HepG2 (cell line): ENCODE results near the gene XPNPEP1. TPM values are rescaled to one million over a fixed set of nuclear protein-coding genes. Genes with fewer than 3 reads are reported as not detected.
A peak's percentile ranks its signal among the peaks of the same experiment; 100 is the strongest.

ENCODE experiments used
- ASH2L ChIP-seq: fragments of 300-600, 200-600 bp; sonication (generic); IDR thresholded peaks from 2 replicates; pipeline ENCODE4 v1.7.0; 2017; ENCODE audit warnings: low read depth, mild to moderate bottlenecking, moderate library complexity, mixed read lengths, low read length; ENCODE audit not compliant: insufficient read length
- BRCA1 ChIP-seq: sonication (generic); formaldehyde crosslinking; IDR thresholded peaks from 2 replicates; pipeline ENCODE4 v1.4.0; 2020; ENCODE audit warnings: missing genetic modification reagents
- CHCHD3 ChIP-seq: sonication (generic); formaldehyde crosslinking; IDR thresholded peaks from 2 replicates; pipeline ENCODE4 v1.8.0; 2022; ENCODE audit warnings: mild to moderate bottlenecking, missing genetic modification reagents, moderate library complexity
- HNRNPUL1 ChIP-seq: fragments of 200-400 bp; formaldehyde crosslinking; IDR thresholded peaks from 2 replicates; pipeline ENCODE4 v1.6.1; 2017; ENCODE audit warnings: low read depth, mild to moderate bottlenecking, low read length, moderate library complexity
- KDM5A ChIP-seq: fragments of 200-600 bp; sonication (generic); IDR thresholded peaks from 2 replicates; pipeline ENCODE4 v1.7.0; 2018; ENCODE audit warnings: antibody characterized with exemption, mild to moderate bottlenecking, low read length, borderline replicate concordance
- MEIS2 ChIP-seq: sonication (generic); formaldehyde crosslinking; IDR thresholded peaks from 2 replicates; pipeline ENCODE4 v1.9.0; 2021; ENCODE audit warnings: mild to moderate bottlenecking, missing genetic modification reagents
- PHB2 ChIP-seq: fragments of 450-650 bp; IDR thresholded peaks from 2 replicates; pipeline ENCODE4 v1.6.1; 2018; ENCODE audit not compliant: partially characterized antibody
- RBM22 ChIP-seq: fragments of 200-400 bp; formaldehyde crosslinking; optimal IDR thresholded peaks from 2 replicates; pipeline ENCODE3; 2017; ENCODE audit warnings: mild to moderate bottlenecking, low read length, moderate library complexity
- SCMH1 ChIP-seq: sonication (generic); formaldehyde crosslinking; IDR thresholded peaks from 2 replicates; pipeline ENCODE4 v1.9.0; 2021; ENCODE audit warnings: missing genetic modification reagents, mild to moderate bottlenecking, borderline replicate concordance
- SOX6 ChIP-seq, 2 experiments: fragments of 450-650 bp in 1 of 2; sonication (generic) in 1 of 2; formaldehyde crosslinking in 1 of 2; IDR thresholded peaks; 2 replicates each; pipeline versions ENCODE4 v1.4.0 to v1.6.1; 2017 to 2020; ENCODE audit warnings: antibody characterized with exemption in 1 of 2, mild to moderate bottlenecking in 1 of 2, missing genetic modification reagents in 1 of 2
- TBP ChIP-seq: sonication (generic); formaldehyde crosslinking; IDR thresholded peaks from 2 replicates; pipeline ENCODE4 v1.5.0; 2020; ENCODE audit warnings: missing genetic modification reagents
- TCF7 ChIP-seq: sonication (generic); IDR thresholded peaks from 2 replicates; pipeline ENCODE4 v1.6.1; 2016; ENCODE audit warnings: antibody characterized with exemption, low read depth
- TMF1 ChIP-seq: sonication (generic); formaldehyde crosslinking; IDR thresholded peaks from 2 replicates; pipeline ENCODE4 v1.8.1; 2022; ENCODE audit warnings: low read depth, missing genetic modification reagents
- TOPORS ChIP-seq: sonication (generic); formaldehyde crosslinking; IDR thresholded peaks from 2 replicates; pipeline ENCODE4 v1.8.0; 2023; ENCODE audit warnings: mild to moderate bottlenecking, missing genetic modification reagents
- TP53 ChIP-seq: sonication (generic); formaldehyde crosslinking; conservative IDR thresholded peaks from 2 replicates; pipeline ENCODE4 v1.4.0; 2020; ENCODE audit warnings: missing genetic modification reagents
- ZNF20 ChIP-seq: sonication (generic); formaldehyde crosslinking; IDR thresholded peaks from 2 replicates; pipeline ENCODE4 v1.4.0; 2020; ENCODE audit warnings: mild to moderate bottlenecking, moderate library complexity, missing genetic modification reagents
- ZNF256 ChIP-seq: sonication (generic); formaldehyde crosslinking; conservative IDR thresholded peaks from 2 replicates; pipeline ENCODE4 v1.4.0; 2020; ENCODE audit warnings: missing genetic modification reagents
- ZNF460 ChIP-seq: sonication (generic); formaldehyde crosslinking; IDR thresholded peaks from 2 replicates; pipeline ENCODE4 v1.5.1; 2020; ENCODE audit warnings: missing genetic modification reagents, mild to moderate bottlenecking, borderline replicate concordance
- ZNF564 ChIP-seq: sonication (generic); formaldehyde crosslinking; IDR thresholded peaks from 2 replicates; pipeline ENCODE4 v1.8.1; 2023; ENCODE audit warnings: mild to moderate bottlenecking, missing genetic modification reagents
- ZNF678 ChIP-seq: sonication (generic); formaldehyde crosslinking; IDR thresholded peaks from 2 replicates; pipeline ENCODE4 v1.4.0; 2020; ENCODE audit warnings: mild to moderate bottlenecking, missing genetic modification reagents
- ZNF720 ChIP-seq: sonication (generic); formaldehyde crosslinking; IDR thresholded peaks from 2 replicates; pipeline ENCODE4 v1.4.0; 2020; ENCODE audit warnings: missing genetic modification reagents
- ZNF737 ChIP-seq: sonication (generic); formaldehyde crosslinking; IDR thresholded peaks from 2 replicates; pipeline ENCODE4 v1.5.0; 2020; ENCODE audit warnings: missing genetic modification reagents, mild to moderate bottlenecking, borderline replicate concordance
- ZNF746 ChIP-seq: sonication (generic); formaldehyde crosslinking; IDR thresholded peaks from 2 replicates; pipeline ENCODE4 v1.8.0; 2022; ENCODE audit warnings: mild to moderate bottlenecking, missing genetic modification reagents
- ZNF749 ChIP-seq: sonication (generic); formaldehyde crosslinking; IDR thresholded peaks from 2 replicates; pipeline ENCODE4 v1.8.0; 2022; ENCODE audit warnings: mild to moderate bottlenecking, missing genetic modification reagents, moderate library complexity, borderline replicate concordance
- ZNF878 ChIP-seq: sonication (generic); formaldehyde crosslinking; IDR thresholded peaks from 2 replicates; pipeline ENCODE4 v1.8.1; 2023; ENCODE audit warnings: mild to moderate bottlenecking, missing genetic modification reagents, moderate library complexity
- polyA plus RNA-seq, 8 experiments: library from polyadenylated mRNA; depleted of rRNA in 3 of 8; stranded (reverse) in 7 of 8; unstranded in 1 of 8; fragments of >200 nt; fragmentation: Illumina TruSeq in 4 of 8; extraction: Trizol in 4 of 8; gene quantifications; 2 replicates each; pipeline versions ENCODE4 v1.2.1 to v1.2.3, GENCODE V29; 2011 to 2016; ENCODE audit warnings: low read depth in 4 of 8, missing spikeins in 1 of 8, mixed read lengths in 1 of 8; ENCODE audit not compliant: insufficient read depth in 1 of 8
- total RNA-seq, 5 experiments: library from RNA; depleted of rRNA; stranded (reverse); fragments of >200 nt; fragmentation: Illumina TruSeq; extraction: Trizol; gene quantifications; 2 replicates each; pipeline ENCODE4 v1.2.3, GENCODE V29; 2016; ENCODE audit warnings: low read depth in 1 of 5
- TF ChIP-seq, protein P1 (sequence below): sonication (generic); formaldehyde crosslinking; IDR thresholded peaks from 2 replicates; pipeline ENCODE4 v1.5.1; 2020; ENCODE audit warnings: missing genetic modification reagents, mild to moderate bottlenecking, borderline replicate concordance
- TF ChIP-seq, protein P2 (sequence below): sonication (generic); formaldehyde crosslinking; IDR thresholded peaks from 2 replicates; pipeline ENCODE4 v1.8.0; 2022; ENCODE audit warnings: missing genetic modification reagents, mild to moderate bottlenecking, inconsistent platforms, borderline replicate concordance
- TF ChIP-seq, protein P3 (sequence below): sonication (generic); formaldehyde crosslinking; IDR thresholded peaks from 2 replicates; pipeline ENCODE4 v1.8.0; 2022; ENCODE audit warnings: mild to moderate bottlenecking, missing genetic modification reagents

Gene XPNPEP1
- total and polyA plus RNA-seq, 2 of the 13 experiments (the other 11 are each of a cell fraction or from before 2014, with no cell fraction given) = 30.3 to 55.5 TPM

DNA sequence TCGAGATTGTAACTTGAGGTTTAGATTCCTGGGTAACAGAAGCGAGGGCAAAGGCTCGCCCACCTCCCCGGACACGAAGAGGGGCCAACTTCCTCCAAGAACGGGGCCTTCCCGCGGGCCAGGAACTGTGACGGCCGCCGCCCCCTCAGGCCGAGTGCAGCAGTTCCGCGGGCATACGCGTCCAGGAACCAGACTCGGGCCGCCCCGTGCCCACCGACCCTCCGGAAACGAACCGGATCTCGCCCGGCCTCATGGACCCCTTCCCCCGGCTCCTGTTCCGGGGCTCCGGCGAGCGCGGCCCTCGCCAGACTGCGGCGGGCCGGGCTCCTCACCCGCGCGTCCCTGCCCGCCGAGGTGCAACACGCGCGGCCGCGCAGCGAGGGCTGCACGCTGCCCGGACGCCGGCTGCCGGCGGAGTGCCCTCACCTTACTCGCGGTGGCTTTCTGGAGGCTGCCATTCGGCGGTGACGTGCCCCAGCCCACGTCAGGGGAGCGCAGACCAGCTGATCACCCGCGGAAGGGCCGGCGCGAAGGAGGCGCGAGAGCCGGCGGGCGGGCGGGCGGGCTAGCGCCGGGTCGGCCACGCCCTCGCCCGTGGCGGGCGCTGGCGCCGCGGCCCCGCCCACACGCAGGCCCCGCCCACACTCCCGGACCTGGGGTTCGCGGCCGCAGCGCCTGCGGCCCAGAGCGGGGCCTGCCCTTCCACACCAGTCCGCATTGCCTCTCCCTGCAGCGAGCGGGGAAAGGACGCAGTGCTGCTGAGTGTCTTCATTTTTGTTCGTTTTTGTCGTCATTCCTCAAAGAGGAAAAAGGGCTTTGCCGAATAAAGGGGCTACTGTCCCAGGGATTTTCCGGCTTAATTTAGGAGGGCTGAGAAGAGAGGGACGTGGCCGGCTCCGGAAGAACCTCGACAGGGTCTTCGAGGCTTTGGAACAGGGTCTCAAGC, at the start of gene XPNPEP1 (continued):
- TF ChIP-seq, protein P1, sequence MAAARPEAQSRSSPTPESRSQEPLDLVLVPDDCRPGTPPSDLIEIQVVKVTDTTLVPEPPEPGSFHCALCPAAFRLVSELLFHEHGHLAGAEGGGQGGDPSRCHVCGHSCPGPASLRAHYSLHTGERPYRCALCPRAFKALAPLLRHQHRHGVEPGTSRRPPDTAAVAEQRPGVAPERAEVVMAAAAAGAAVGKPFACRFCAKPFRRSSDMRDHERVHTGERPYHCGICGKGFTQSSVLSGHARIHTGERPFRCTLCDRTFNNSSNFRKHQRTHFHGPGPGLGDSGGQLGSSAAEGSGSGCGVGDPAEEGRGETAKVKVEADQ = peak; percentile 55; the same call in 1 of the 2 replicates
- TF ChIP-seq BRCA1 (no peak), TCF7 (no peak), SOX6 (IDR thresholded peaks at IDR 0.05) (no peak), SOX6 (CRISPR knock-in tag; IDR thresholded peaks at IDR 0.05) (no peak), ZNF720 (CRISPR knock-in tag) (no peak), ZNF878 (CRISPR knock-in tag) (no peak), TMF1 (CRISPR knock-in tag) (0 out of 2 replicates have a peak, but pooled peaks have one; percentile 56), ZNF749 (CRISPR knock-in tag) (0 out of 2 replicates have a peak, but pooled peaks have one; percentile 19), ZNF564 (CRISPR knock-in tag) (no peak), PHB2 (no peak), SCMH1 (CRISPR knock-in tag) (no peak), TOPORS (no peak), ZNF256 (CRISPR knock-in tag) (no peak), RBM22 (no peak), ZNF678 (CRISPR knock-in tag) (no peak), TP53 (no peak), MEIS2 (CRISPR knock-in tag) (peak; percentile 45; the same call in 1 of the 2 replicates), ZNF746 (CRISPR knock-in tag) (no peak), ASH2L (peak; percentile 85), KDM5A (no peak), ZNF460 (CRISPR knock-in tag) (no peak), HNRNPUL1 (no peak), TBP (no peak), CHCHD3 (CRISPR knock-in tag) (no peak), ZNF20 (CRISPR knock-in tag) (no peak), ZNF737 (CRISPR knock-in tag) (no peak)
- TF ChIP-seq, protein P2, sequence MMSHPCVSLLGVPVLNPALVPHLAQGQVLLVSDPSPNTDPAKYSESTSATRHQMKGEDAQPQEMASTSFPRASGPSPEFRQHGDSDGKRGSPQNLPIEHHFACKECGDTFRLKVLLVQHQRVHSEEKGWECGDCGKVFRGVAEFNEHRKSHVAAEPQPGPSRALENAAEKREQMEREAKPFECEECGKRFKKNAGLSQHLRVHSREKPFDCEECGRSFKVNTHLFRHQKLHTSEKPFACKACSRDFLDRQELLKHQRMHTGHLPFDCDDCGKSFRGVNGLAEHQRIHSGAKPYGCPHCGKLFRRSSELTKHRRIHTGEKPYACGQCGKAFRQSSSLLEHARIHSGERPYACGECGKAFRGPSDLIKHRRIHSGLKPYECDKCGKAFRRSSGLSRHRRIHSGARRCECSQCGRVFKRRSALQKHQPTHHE (CRISPR knock-in tag) = 0 out of 2 replicates have a peak, but pooled peaks have one; percentile 46
- TF ChIP-seq, protein P3, sequence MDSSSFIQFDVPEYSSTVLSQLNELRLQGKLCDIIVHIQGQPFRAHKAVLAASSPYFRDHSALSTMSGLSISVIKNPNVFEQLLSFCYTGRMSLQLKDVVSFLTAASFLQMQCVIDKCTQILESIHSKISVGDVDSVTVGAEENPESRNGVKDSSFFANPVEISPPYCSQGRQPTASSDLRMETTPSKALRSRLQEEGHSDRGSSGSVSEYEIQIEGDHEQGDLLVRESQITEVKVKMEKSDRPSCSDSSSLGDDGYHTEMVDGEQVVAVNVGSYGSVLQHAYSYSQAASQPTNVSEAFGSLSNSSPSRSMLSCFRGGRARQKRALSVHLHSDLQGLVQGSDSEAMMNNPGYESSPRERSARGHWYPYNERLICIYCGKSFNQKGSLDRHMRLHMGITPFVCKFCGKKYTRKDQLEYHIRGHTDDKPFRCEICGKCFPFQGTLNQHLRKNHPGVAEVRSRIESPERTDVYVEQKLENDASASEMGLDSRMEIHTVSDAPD (CRISPR knock-in tag) = no peak
